Mesodermal cell (in vitro differentiated cells): ENCODE data around the gene RASSF6.
"Not testable (repeated sequence)": the region's sequence is repeated elsewhere in the genome, so short reads cannot be mapped to it uniquely, and the experiment has no call there.

ENCODE experiments used
- H3K27ac ChIP-seq: 2 replicates; pipeline ENCODE4 v1.7.0; 2013; ENCODE audit warnings: mild to moderate bottlenecking, low read depth, low read length, moderate library complexity; ENCODE audit not compliant: severe bottlenecking
- H3K36me3 ChIP-seq: 2 replicates; pipeline ENCODE4 v1.7.1; 2013; ENCODE audit warnings: mild to moderate bottlenecking, low read length, moderate library complexity; ENCODE audit not compliant: control insufficient read depth, insufficient read depth
- H3K4me1 ChIP-seq: one replicate; pipeline ENCODE4 v1.7.1; 2013; ENCODE audit warnings: mild to moderate bottlenecking, low read length; ENCODE audit not compliant: insufficient read depth, control insufficient read depth, poor library complexity, severe bottlenecking
- H3K4me3 ChIP-seq: 2 replicates; pipeline ENCODE4 v1.7.0; 2013; ENCODE audit warnings: low read length, control low read depth, mild to moderate bottlenecking; ENCODE audit not compliant: insufficient read depth, poor library complexity, severe bottlenecking; ENCODE audit errors: extremely low read depth
- H3K9me3 ChIP-seq: 2 replicates; pipeline ENCODE4 v1.7.1; 2013; ENCODE audit warnings: mild to moderate bottlenecking, low read length, moderate library complexity; ENCODE audit not compliant: control insufficient read depth
- WGBS, 2 experiments: methylation state at CpG; one replicate each; pipeline ENCODE4 v1.1.5; 2013; ENCODE audit warnings: missing lambda C conversion rate in 2 of 2; ENCODE audit not compliant: insufficient coverage in 2 of 2; 5-methylcytosine and 5-hydroxymethylcytosine counted together

The RASSF6 gene

GRCh38 chr4:73575660-73576059, 44.6 kb downstream of the RASSF6 start:
- no peak overlapping the region for H3K27ac ChIP-seq
- no peaks in the 10 kb centered on the region for H3K36me3 ChIP-seq
- H3K4me3 ChIP-seq: no peak overlapping the region
- H3K4me1 ChIP-seq: no peaks in the 10 kb centered on the region
- no peaks in the 10 kb centered on the region for H3K9me3 ChIP-seq

GRCh38 chr4:73573794-73574528, 46.3 kb downstream of the RASSF6 start:
- no peak overlapping the region for H3K27ac ChIP-seq
- H3K36me3 ChIP-seq: no peaks in the 10 kb centered on the region
- H3K4me3 ChIP-seq: no peak overlapping the region
- no peaks in the 10 kb centered on the region for H3K9me3 ChIP-seq
- no peaks in the 10 kb centered on the region for H3K4me1 ChIP-seq
- 74 to 75% methylated on average over 6 of the region's 8 CpGs for WGBS, 2 experiments

DNA sequence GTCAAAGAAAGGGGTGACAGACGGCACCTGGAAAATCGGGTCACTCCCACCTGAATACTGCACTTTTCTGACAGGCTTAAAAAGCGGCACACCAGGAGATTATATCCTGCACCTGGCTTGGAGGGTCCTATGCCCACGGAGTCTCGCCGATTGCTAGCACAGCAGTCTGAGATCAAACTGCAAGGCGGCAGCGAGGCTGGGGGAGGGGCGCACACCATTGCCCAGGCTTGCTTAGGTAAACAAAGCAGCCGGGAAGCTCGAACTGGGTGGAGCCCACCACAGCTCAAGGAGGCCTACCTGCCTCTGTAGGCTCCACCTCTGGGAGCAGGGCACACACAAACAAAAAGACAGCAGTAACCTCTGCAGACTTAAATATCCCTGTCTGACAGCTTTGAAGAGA, 69.4 kb downstream of the RASSF6 start:
- H3K4me3 ChIP-seq, H3K9me3 ChIP-seq, H3K36me3 ChIP-seq, H3K27ac ChIP-seq, H3K4me1 ChIP-seq: not testable (repeated sequence)
- WGBS, 2 experiments: 92 to 94% methylated on average over 3 to 6 of the region's 11 CpGs

DNA sequence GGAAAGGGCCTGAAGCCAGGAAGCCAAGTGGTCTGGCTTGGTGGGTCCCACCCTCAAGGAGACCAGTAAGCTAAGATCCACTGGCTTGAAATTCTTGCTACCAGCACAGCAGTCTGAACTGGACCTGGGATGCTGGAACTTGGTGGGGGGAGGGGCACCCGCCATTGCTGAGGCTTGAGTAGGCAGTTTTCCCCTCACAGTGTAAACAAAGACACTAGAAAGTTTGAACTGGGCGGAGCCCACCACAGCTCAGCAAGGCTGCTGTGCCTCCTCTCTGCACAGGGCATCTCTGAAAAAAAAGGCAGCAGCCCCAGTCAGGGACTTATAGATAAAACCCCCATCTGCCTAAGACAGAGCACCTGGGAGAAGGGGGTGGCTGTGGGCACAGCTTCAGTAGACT, 75.6 kb downstream of the RASSF6 start:
- 90% methylated on average over 2 of the region's 2 CpGs; no CpG with 5 or more reads in 1 of the 2 experiments for WGBS, 2 experiments
- Histone ChIP-seq H3K36me3 (no peaks in the 10 kb centered on the region), H3K4me3 (no peak overlapping the region), H3K27ac (no peak overlapping the region), H3K9me3 (no peaks in the 10 kb centered on the region), H3K4me1 (peaks cover 4% of the 10 kb centered on the region)

DNA sequence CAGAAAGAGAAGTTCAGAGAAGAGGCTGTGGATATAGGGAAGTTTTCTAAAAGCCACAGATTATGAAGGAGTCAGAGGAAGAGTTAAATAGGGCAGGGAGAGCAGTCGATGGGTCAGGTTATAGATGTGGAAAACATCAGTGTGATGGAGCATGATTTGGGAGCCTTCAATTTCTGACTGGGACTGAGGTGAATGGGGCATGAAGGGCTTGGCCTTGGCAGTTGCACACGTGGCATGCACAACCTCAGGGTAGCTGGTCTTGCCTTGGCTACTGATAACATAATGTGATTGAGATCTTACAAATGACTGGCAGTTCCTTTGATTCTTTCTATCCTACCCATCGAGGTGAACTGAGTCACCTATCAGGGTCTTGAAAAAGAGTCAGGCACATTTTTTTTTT, 79.0 kb downstream of the RASSF6 start:
- Histone ChIP-seq H3K36me3 (no peaks in the 10 kb centered on the region), H3K4me1 (peaks cover 4% of the 10 kb centered on the region), H3K9me3 (no peaks in the 10 kb centered on the region), H3K4me3 (no peak overlapping the region), H3K27ac (no peak overlapping the region)
- WGBS, 2 experiments: 89 to 100% methylated on average over 2 of the region's 3 CpGs

- Histone ChIP-seq H3K4me1 (peaks cover 4% of the 10 kb centered on the region), H3K9me3 (no peaks in the 10 kb centered on the region), H3K27ac (no peak overlapping the region), H3K4me3 (no peak overlapping the region), H3K36me3 (no peaks in the 10 kb centered on the region)
- 90 to 92% methylated on average over 3 of the region's 3 CpGs for WGBS, 2 experiments
Observed at GRCh38 chr4:73540826-73541225, 79.4 kb downstream of the RASSF6 start.

- H3K36me3 ChIP-seq: no peaks in the 10 kb centered on the region
- no peak overlapping the region for H3K27ac ChIP-seq
- H3K9me3 ChIP-seq: no peaks in the 10 kb centered on the region
- 100% methylated on average over 1 of the region's 4 CpGs for WGBS, 2 experiments
- H3K4me1 ChIP-seq: peaks cover 4% of the 10 kb centered on the region
- H3K4me3 ChIP-seq: no peak overlapping the region
Observed at GRCh38 chr4:73539386-73539785, 80.8 kb downstream of the RASSF6 start.

GRCh38 chr4:73538162-73538561, 82.1 kb downstream of the RASSF6 start:
- no CpG with 5 or more reads among the region's 2 CpGs for WGBS, 2 experiments
- Histone ChIP-seq H3K27ac (no peak overlapping the region), H3K4me1 (no peaks in the 10 kb centered on the region)

GRCh38 chr4:73533515-73534422, 86.5 kb downstream of the RASSF6 start:
- Histone ChIP-seq H3K9me3 (no peaks in the 10 kb centered on the region), H3K4me1 (no peaks in the 10 kb centered on the region), H3K4me3 (no peak overlapping the region), H3K36me3 (no peaks in the 10 kb centered on the region), H3K27ac (no peak overlapping the region)
- 78 to 100% methylated on average over 1 of the region's 2 CpGs for WGBS, 2 experiments

More at GRCh38 chr4:73538162-73538561, 82.1 kb downstream of the RASSF6 start:
- Histone ChIP-seq H3K36me3 (no peaks in the 10 kb centered on the region), H3K4me3 (no peak overlapping the region), H3K9me3 (no peaks in the 10 kb centered on the region)

DNA sequence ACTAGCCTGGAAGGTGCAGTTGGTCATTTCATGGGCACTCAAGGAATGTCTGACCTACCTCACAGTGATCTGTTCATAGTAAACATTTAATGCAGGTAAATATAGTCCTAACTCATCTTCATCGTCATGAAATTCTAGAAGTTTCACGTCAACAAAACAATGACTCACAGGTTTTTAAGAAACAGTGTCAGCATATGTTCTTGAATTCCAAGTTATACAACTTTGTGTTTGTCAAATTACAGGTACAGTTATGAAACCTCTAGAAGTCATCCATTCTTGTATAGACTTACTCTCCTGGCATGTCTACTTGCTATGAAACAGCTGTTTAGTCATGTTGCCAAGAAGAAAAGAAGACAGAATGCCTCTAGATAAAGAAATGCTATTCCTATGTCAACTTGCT, 92.1 kb downstream of the RASSF6 start:
- H3K4me3 ChIP-seq: no peak overlapping the region
- H3K27ac ChIP-seq: no peak overlapping the region
- H3K36me3 ChIP-seq: no peaks in the 10 kb centered on the region
- 82% methylated on average over 2 of the region's 2 CpGs; no CpG with 5 or more reads in 1 of the 2 experiments for WGBS, 2 experiments
- no peaks in the 10 kb centered on the region for H3K9me3 ChIP-seq
- no peaks in the 10 kb centered on the region for H3K4me1 ChIP-seq

GRCh38 chr4:73527196-73527595, 93.0 kb downstream of the RASSF6 start:
- no peak overlapping the region for H3K4me3 ChIP-seq
- H3K36me3 ChIP-seq: no peaks in the 10 kb centered on the region
- H3K9me3 ChIP-seq: no peaks in the 10 kb centered on the region
- no peak overlapping the region for H3K27ac ChIP-seq
- WGBS, 2 experiments: 89 to 100% methylated on average over 1 of the region's 1 CpG
- H3K4me1 ChIP-seq: no peaks in the 10 kb centered on the region
